Ishikawa (cell line): ENCODE results near the gene SSTR4.

Experiments
- CEBPB ChIP-seq: IDR thresholded peaks from 2 replicates; pipeline ENCODE4 v1.6.1; 2012
- CREB1 ChIP-seq: IDR thresholded peaks from 2 replicates; pipeline ENCODE4 v1.6.1; 2012; ENCODE audit warnings: low read depth
- EGR1 ChIP-seq: IDR thresholded peaks from 2 replicates; pipeline ENCODE4 v1.6.1; 2012
- EP300 ChIP-seq: IDR thresholded peaks from 2 replicates; pipeline ENCODE4 v1.6.1; 2012; ENCODE audit warnings: borderline replicate concordance
- FOXM1 ChIP-seq: IDR thresholded peaks from 2 replicates; pipeline ENCODE4 v1.6.1; 2012; ENCODE audit warnings: low read depth, borderline replicate concordance
- MAX ChIP-seq: IDR thresholded peaks from 2 replicates; pipeline ENCODE4 v1.6.1; 2012
- NFIC ChIP-seq: IDR thresholded peaks from 2 replicates; pipeline ENCODE4 v1.6.1; 2012
- RAD21 ChIP-seq: IDR thresholded peaks from 2 replicates; pipeline ENCODE4 v1.6.1; 2012; ENCODE audit warnings: low read depth
- REST ChIP-seq: IDR thresholded peaks from 2 replicates; pipeline ENCODE4 v1.6.1; 2012; ENCODE audit warnings: low read depth, mild to moderate bottlenecking
- TAF1 ChIP-seq: IDR thresholded peaks from 2 replicates; pipeline ENCODE4 v1.6.1; 2012; ENCODE audit warnings: low read depth, mild to moderate bottlenecking
- TCF12 ChIP-seq: IDR thresholded peaks from 2 replicates; pipeline ENCODE4 v1.6.1; 2012; ENCODE audit warnings: low read depth
- TEAD4 ChIP-seq: IDR thresholded peaks from 2 replicates; pipeline ENCODE4 v1.6.1; 2012
- USF1 ChIP-seq: IDR thresholded peaks from 2 replicates; pipeline ENCODE4 v1.6.1; 2012
- YY1 ChIP-seq: IDR thresholded peaks from 2 replicates; pipeline ENCODE4 v1.6.1; 2012; ENCODE audit warnings: low read depth
- ZBTB7A ChIP-seq: IDR thresholded peaks from 2 replicates; pipeline ENCODE4 v1.6.1; 2012; ENCODE audit warnings: low read depth

The SSTR4 gene

GRCh38 chr20:23019403-23019802, 15.7 kb upstream of the SSTR4 start:
- TF ChIP-seq TCF12, result no peak
- TF ChIP-seq CREB1, result no peak
- TF ChIP-seq REST, result no peak
- no peak for TF ChIP-seq NFIC
- TF ChIP-seq EGR1, result no peak
- no peak for TF ChIP-seq TEAD4
- no peak for TF ChIP-seq TAF1
- TF ChIP-seq ZBTB7A, result no peak
- no peak for TF ChIP-seq MAX
- TF ChIP-seq CEBPB, result no peak
- no peak for TF ChIP-seq USF1
- TF ChIP-seq RAD21, result no peak
- no peak for TF ChIP-seq EP300
- TF ChIP-seq FOXM1, result no peak
- TF ChIP-seq YY1, result no peak

GRCh38 chr20:23020230-23021018, 14.7 kb upstream of the SSTR4 start:
- TF ChIP-seq ZBTB7A, result no peak
- TF ChIP-seq TCF12, result no peak
- TF ChIP-seq CEBPB, result no peak
- no peak for TF ChIP-seq CREB1
- TF ChIP-seq TAF1, result no peak
- no peak for TF ChIP-seq RAD21
- TF ChIP-seq TEAD4, result no peak
- no peak for TF ChIP-seq YY1
- no peak for TF ChIP-seq USF1
- no peak for TF ChIP-seq EGR1
- no peak for TF ChIP-seq EP300

GRCh38 chr20:23021541-23021940, 13.6 kb upstream of the SSTR4 start:
- no peak for TF ChIP-seq NFIC
- TF ChIP-seq MAX, result no peak
- no peak for TF ChIP-seq FOXM1
- no peak for TF ChIP-seq ZBTB7A
- no peak for TF ChIP-seq USF1
- no peak for TF ChIP-seq YY1
- TF ChIP-seq TCF12, result no peak
- TF ChIP-seq TAF1, result no peak
- TF ChIP-seq REST, result no peak
- TF ChIP-seq CEBPB, result no peak
- no peak for TF ChIP-seq RAD21
- TF ChIP-seq EGR1, result no peak
- TF ChIP-seq CREB1, result no peak
- TF ChIP-seq EP300, result no peak
- no peak for TF ChIP-seq TEAD4

- TF ChIP-seq REST, result no peak
- no peak for TF ChIP-seq USF1
- no peak for TF ChIP-seq TEAD4
- TF ChIP-seq RAD21, result no peak
- no peak for TF ChIP-seq TAF1
- no peak for TF ChIP-seq EGR1
- TF ChIP-seq YY1, result no peak
- TF ChIP-seq EP300, result no peak
- no peak for TF ChIP-seq FOXM1
- no peak for TF ChIP-seq MAX
Observed at GRCh38 chr20:23021951-23022350, 13.2 kb upstream of the SSTR4 start.
